Measurements from ENCODE around the gene IL15RA. TPM values are rescaled to one million over a fixed set of nuclear protein-coding genes. Genes with fewer than 3 reads are reported as not detected.
"Not testable (repeated sequence)": the region's sequence is repeated elsewhere in the genome, so short reads cannot be mapped to it uniquely, and the experiment has no call there.

The IL15RA gene
- total RNA-seq, 1 experiment from 2014 or later: 15.5 TPM

DNA sequence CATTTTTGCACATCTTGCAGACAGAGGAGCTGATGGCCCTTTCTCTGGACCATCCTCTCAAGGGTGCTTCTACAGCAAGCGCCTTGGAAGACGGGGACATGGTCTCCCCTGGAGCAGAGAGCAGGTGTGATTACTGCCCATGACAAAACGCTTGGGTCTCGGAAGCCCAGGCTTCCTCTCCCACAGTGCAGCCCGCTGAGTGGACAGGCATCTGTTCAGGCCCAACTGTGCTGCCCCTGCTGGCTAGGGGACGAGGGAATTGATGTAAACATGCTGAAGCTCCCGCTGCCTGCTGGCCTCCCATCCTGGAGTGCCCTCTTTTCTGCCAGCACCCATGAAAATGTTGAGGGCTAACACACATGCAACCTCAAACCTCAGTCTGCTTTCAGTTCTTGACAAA is 14.3 kb downstream of the IL15RA start:
- no TSS peak for BruUV-seq (replicated peaks)
- no peak overlapping the region for H2AFZ ChIP-seq
- CTCF ChIA-PET: no interaction called here
- DNase-seq: no peak
- H3K27me3 ChIP-seq (ENCODE audit: insufficient read depth, low read depth): no peaks in the 10 kb centered on the region
- no peaks in the 10 kb centered on the region for H3K9me3 ChIP-seq (ENCODE audit: insufficient read depth, low read depth)
- no peak overlapping the region for H3K4me2 ChIP-seq
- intact Hi-C loops (cut with micrococcal nuclease; ENCODE audit: unreplicated experiment): no loop called here
- H4K20me1 ChIP-seq (ENCODE audit: insufficient read depth): no peaks in the 10 kb centered on the region
- H3K4me1 ChIP-seq (replicated peaks; ENCODE audit: insufficient read depth): peaks cover 17% of the 10 kb centered on the region
- H3K79me2 ChIP-seq (ENCODE audit: low read depth): no peaks in the 10 kb centered on the region
- POLR2A ChIA-PET (ENCODE audit: unreplicated experiment): no interaction called here
- H3K27ac ChIP-seq: no peak overlapping the region
- H3K36me3 ChIP-seq (ENCODE audit: low read depth): no peaks in the 10 kb centered on the region
- no peaks in the 10 kb centered on the region for H3K9me2 ChIP-seq (ENCODE audit: insufficient read depth)
- no peak overlapping the region for H3K4me3 ChIP-seq
- H3F3A ChIP-seq (ENCODE audit: insufficient read depth, low read depth): peaks cover 6% of the 10 kb centered on the region; the same call in 1 of the 2 replicates
- TF ChIP-seq, protein P1, sequence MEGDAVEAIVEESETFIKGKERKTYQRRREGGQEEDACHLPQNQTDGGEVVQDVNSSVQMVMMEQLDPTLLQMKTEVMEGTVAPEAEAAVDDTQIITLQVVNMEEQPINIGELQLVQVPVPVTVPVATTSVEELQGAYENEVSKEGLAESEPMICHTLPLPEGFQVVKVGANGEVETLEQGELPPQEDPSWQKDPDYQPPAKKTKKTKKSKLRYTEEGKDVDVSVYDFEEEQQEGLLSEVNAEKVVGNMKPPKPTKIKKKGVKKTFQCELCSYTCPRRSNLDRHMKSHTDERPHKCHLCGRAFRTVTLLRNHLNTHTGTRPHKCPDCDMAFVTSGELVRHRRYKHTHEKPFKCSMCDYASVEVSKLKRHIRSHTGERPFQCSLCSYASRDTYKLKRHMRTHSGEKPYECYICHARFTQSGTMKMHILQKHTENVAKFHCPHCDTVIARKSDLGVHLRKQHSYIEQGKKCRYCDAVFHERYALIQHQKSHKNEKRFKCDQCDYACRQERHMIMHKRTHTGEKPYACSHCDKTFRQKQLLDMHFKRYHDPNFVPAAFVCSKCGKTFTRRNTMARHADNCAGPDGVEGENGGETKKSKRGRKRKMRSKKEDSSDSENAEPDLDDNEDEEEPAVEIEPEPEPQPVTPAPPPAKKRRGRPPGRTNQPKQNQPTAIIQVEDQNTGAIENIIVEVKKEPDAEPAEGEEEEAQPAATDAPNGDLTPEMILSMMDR (conservative IDR thresholded peaks at IDR 0.05): no peak
- TF ChIP-seq EZH2 (IDR thresholded peaks at IDR 0.05; ENCODE audit: low read depth): no peak

DNA sequence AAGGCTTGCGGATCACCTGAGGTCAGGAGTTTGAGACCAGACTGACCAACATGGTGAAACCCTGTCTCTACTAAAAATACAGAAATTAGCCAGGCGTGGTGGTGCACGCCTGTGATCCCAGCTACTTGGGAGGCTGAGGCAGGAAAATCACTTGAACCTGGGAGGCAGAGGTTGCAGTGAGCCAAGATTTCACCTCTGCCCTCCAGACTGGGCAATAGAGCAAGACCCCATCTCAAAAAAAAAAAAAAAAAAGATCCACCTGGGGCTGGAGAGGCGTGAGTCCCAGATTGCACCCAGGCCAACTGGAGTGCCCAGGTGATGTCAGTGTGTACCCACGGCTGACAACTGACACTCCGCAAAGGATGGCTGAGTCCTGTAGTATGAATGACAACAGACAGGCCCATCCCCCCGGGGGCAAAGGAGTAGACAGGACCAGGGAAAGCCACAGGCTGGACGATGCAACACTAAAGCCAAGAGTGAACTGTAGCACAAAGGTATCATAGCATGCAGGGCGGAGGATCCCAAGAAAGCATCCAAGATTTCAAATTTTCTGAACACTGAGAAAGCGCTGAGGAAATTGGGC is 14.9 kb downstream of the IL15RA start:
- intact Hi-C loops (cut with micrococcal nuclease; ENCODE audit: unreplicated experiment); BruUV-seq (replicated peaks); H3K79me2 ChIP-seq (ENCODE audit: low read depth); H3K27me3 ChIP-seq (ENCODE audit: insufficient read depth, low read depth); H3F3A ChIP-seq (ENCODE audit: insufficient read depth, low read depth); H3K36me3 ChIP-seq (ENCODE audit: low read depth); CTCF ChIA-PET; H3K4me2 ChIP-seq; H3K4me3 ChIP-seq; H2AFZ ChIP-seq; H4K20me1 ChIP-seq (ENCODE audit: insufficient read depth); DNase-seq; H3K27ac ChIP-seq; H3K9me3 ChIP-seq (ENCODE audit: insufficient read depth, low read depth); H3K9me2 ChIP-seq (ENCODE audit: insufficient read depth): not testable (repeated sequence)
- peaks cover 20% of the 10 kb centered on the region for H3K4me1 ChIP-seq (replicated peaks; ENCODE audit: insufficient read depth)
- POLR2A ChIA-PET (ENCODE audit: unreplicated experiment): interaction anchor here (0.6 kb wide), 1 partner anchor 19 kb away, joined by 3 read pairs; no protein-coding TSS in a partner anchor

DNA sequence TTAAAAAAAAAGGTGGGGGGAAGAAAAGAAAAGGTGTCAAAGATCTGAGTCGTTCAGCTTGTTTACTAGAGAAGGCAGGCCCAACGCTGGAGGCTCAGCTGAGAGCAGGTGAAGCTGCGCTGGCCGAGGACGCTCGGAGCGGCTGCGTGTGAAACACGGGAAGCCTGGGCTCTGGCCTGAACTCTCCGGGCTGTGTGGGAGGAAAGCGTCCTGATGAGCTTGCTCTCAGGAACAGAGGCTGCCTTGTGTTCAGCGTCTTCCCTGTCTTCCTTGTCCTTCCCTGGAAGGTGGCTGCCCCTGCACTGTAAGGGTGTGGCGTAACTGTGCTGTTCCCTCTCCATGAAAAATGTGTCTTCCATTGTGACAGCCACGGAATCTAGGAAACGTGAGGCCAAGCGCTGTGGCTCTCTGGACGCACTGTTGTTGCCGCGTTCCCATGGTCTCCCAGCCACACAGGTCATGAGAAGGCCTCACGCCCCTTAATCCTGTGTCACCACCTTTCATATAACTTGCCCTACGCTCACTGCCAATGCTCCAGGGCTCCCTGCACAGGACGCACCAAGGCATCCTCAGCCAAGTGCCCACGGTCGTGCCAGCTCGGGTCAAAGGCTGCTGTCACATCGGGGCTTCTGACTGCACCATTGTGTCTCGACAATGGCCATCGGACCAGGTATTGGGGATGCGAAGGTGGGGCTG is 15.8 kb downstream of the IL15RA start:
- Histone ChIP-seq H3K4me3 (no peak overlapping the region), H3K4me1 (replicated peaks; ENCODE audit: insufficient read depth) (peaks cover 20% of the 10 kb centered on the region), H3K79me2 (ENCODE audit: low read depth) (no peaks in the 10 kb centered on the region), H3K27ac (no peak overlapping the region), H2AFZ (no peak overlapping the region), H3K4me2 (no peak overlapping the region), H3K36me3 (ENCODE audit: low read depth) (no peaks in the 10 kb centered on the region), H3K9me2 (ENCODE audit: insufficient read depth) (no peaks in the 10 kb centered on the region), H4K20me1 (ENCODE audit: insufficient read depth) (no peaks in the 10 kb centered on the region), H3K27me3 (ENCODE audit: insufficient read depth, low read depth) (no peaks in the 10 kb centered on the region), H3K9me3 (ENCODE audit: insufficient read depth, low read depth) (no peaks in the 10 kb centered on the region), H3F3A (ENCODE audit: insufficient read depth, low read depth) (peaks cover 6% of the 10 kb centered on the region; the same call in 1 of the 2 replicates)
- no peak for DNase-seq
- no peak for TF ChIP-seq EZH2 (IDR thresholded peaks at IDR 0.05; ENCODE audit: low read depth)
- TF ChIP-seq, protein P1 (conservative IDR thresholded peaks at IDR 0.05): no peak
- no TSS peak for BruUV-seq (replicated peaks)
- intact Hi-C loops (cut with micrococcal nuclease; ENCODE audit: unreplicated experiment): no loop called here
- POLR2A ChIA-PET (ENCODE audit: unreplicated experiment): interaction anchor here (0.6 kb wide), 1 partner anchor 18 kb away, joined by 3 read pairs; no protein-coding TSS in a partner anchor
- CTCF ChIA-PET: interaction anchor here (0.6 to 0.7 kb wide), 2 partner anchors 11 to 1019 kb away, joined by 4 read pairs; no protein-coding TSS in a partner anchor

DNA sequence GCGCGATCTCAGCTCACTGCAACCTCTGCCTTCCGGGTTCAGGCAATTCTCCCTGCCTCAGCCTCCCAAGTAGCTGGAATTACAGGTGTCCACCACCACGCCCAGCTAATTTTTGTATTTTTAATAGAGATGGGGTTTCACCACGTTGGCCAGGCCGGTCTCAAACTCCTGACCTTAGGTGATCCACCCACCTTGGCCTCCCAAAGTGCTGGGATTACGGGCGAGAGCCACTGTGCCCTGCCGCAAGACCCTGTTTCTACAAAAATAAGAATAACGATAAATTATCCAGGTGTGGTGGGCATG is 16.4 kb downstream of the IL15RA start:
- intact Hi-C loops (cut with micrococcal nuclease; ENCODE audit: unreplicated experiment); H2AFZ ChIP-seq; H3K36me3 ChIP-seq (ENCODE audit: low read depth); POLR2A ChIA-PET (ENCODE audit: unreplicated experiment); H3K4me2 ChIP-seq; H3K27me3 ChIP-seq (ENCODE audit: insufficient read depth, low read depth); BruUV-seq (replicated peaks); H3K9me2 ChIP-seq (ENCODE audit: insufficient read depth); H3K27ac ChIP-seq; H3K79me2 ChIP-seq (ENCODE audit: low read depth); H3F3A ChIP-seq (ENCODE audit: insufficient read depth, low read depth); H3K4me3 ChIP-seq; DNase-seq; H4K20me1 ChIP-seq (ENCODE audit: insufficient read depth); H3K9me3 ChIP-seq (ENCODE audit: insufficient read depth, low read depth): not testable (repeated sequence)
- CTCF ChIA-PET: interaction anchor here (0.6 kb wide), 1 partner anchor 441 kb away, joined by 7 read pairs; no protein-coding TSS in a partner anchor
- H3K4me1 ChIP-seq (replicated peaks; ENCODE audit: insufficient read depth): peaks cover 20% of the 10 kb centered on the region
